Germinal center (tissue), 1 donor: Measurements from ENCODE around the gene CD38.
"Not testable (repeated sequence)": the region's sequence is repeated elsewhere in the genome, so short reads cannot be mapped to it uniquely, and the experiment has no call there.

Experiments used
- DNase-seq: peaks from one replicate; pipeline ENCODE4 v3.0.0; 2012; ENCODE audit warnings: mixed read lengths, low spot score

Gene CD38

DNA sequence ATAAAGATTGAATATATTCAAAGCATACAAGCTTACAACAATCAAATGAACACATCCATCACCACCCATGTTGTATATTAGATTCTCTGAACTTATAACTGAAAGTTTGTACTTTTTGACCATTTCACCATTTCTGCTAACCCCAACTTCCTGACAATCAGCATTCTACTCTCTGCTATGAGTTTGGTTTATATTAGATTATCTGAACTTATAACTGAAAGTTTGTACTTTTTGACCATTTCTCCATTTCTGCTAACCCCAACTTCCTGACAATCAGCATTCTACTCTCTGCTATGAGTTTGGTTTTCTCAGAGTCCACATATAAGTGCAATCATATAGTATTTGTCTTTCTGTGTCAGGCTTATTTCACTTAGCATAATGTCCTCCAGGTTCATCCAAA, 15.7 kb upstream of the CD38 start:
- not testable (repeated sequence) for DNase-seq

DNA sequence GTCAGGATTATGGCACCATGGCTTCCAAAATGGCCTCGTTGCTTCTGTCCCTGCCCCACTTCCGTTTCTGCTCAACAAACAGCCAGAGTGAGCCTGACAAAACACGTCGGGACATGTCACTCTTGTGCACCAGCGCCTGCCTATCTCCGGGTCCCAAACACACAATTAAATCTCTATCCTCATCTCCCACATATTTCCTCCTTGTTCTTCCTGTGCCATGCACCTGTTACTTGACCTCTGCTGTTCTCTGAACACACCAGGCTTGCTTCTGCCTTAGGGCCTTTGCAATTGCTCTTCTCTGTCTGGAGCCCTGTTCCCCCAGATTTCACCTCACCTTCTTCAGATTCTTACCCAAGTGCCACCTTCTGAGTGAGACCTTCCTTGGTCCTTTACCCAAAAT, 12.7 kb upstream of the CD38 start:
- DNase-seq: no peak

DNA sequence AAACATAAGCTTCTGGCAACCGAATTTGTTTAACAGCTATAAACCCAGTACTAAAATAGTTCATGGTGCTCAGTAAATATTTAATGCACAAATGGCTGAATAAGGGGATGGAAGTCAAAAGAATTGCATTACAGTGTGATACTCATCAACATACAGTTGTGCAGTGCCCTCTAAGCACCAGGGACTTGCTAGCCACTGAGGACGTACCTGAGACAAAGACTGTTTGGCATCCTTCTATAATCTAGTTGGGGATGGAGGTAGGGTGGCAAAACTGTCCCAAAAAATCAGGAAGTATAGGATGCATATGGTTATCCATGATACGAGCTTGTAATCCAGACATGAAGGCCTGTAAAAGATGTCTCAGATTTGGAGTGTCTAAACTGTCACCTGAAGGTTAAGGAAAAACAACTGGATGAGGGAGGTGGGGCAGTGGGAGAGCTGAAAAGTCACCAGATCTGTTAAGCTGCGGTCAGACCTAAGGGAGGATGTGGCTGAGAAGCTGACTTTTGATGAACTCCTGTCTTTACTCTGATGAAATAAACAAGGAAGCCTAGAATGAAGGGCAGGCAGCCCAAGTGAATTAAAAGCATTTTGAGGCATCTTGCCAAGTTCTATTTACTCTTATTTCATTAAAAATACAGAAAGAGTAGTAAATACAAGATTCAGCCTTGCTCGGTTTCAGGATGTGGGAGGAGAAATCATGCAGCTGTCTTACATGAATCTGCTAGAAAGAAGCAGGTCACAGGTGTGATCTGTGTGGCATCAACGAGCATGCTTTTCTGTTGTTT, 12.0 kb upstream of the CD38 start:
- DNase-seq: no peak

DNA sequence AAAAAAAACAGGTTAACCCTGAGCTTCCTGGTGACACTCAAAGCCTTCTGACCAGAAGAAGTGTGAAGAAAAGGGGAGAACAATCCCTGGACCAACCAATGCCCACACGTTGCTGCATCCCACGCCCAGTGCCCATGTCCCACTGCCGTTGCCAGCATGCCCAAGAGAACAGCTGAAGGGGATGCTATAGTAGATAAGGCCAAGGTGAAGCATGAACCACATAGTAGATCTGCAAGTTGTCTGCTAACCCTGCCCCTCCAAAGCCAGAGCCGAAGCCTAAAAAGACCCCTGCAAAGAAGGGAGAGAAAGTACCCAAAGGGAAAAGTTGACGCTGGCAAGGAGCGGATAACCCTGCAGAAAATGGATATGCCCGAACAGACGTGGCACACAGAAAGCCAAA, 11.3 kb upstream of the CD38 start:
- DNase-seq: no peak

DNA sequence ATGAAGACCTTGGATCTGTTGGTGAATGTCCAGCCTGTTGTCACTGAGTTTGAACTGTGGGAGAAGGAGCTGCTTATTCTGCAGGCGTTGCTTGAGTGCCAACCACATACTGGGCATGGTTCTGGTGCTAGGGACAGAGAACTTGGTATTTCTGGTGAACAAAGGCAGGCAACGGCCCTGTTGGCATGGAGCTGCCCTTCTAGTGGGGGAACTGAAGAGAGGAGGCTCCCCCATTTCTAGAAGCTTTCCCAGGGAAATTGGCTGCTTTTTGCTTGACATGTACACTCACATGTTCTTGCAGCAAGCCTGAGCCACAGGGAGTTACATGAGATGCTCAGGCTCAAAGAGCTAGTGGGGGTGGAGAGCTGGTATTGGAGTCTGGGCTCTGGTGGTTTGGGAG, 8.9 kb upstream of the CD38 start:
- DNase-seq: no peak

DNA sequence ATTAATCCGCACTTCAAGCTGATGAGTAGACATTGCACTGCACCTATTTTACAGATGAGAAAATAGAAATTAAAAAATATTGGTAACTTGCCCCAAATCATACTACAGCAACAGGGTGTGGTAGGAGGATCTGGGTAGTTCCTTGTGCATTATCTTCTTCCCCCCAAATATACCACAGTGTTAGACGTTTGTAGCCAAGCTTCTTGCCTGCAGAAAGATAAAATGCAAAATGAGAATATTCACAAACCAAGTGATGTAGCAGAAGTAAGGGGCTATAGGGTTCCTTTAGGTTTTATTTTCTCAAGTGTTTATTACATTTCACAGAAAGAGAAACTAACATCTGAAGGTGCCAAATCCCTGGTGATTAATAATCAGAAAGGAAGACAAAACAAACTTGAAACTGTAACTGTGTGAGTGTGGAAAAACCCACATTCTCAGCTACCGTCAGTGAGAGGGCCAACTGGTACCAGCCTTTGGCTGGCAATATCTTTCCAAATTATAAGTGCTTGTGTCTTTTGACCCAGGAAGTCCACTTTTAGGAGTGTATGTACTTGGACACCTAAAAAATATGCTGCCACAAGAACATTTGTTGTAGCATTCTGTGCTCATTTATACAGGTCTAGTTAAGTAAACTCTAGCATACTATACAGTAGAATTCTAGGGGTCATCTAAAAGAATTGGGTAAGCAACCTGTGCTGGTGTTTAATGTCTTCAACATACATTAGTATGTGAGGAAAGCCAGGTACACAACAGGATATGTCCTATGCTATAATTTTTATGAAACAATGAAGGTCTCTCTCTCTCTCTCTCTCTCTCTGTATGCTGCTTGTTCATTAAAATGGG, 6.7 kb upstream of the CD38 start:
- no peak for DNase-seq

DNA sequence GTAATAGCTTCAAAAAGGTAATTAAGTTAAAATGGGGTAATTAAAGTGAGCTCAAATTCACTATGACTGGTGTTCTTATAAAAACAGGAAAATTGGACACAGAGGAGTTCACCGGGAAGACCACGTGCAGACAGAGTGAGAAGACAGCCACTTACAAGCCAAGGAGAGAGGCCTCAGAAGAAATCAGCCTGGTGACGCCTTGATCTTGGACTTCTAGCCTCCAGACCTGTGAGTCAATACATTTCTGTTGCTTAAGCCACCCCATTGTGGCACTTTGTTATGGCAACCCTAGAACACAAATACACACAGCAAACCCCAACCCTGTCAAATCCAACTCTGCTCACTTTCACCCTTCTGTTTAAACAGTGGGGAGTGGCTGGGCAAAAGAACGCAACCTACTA, 4.1 kb upstream of the CD38 start:
- no peak for DNase-seq

DNA sequence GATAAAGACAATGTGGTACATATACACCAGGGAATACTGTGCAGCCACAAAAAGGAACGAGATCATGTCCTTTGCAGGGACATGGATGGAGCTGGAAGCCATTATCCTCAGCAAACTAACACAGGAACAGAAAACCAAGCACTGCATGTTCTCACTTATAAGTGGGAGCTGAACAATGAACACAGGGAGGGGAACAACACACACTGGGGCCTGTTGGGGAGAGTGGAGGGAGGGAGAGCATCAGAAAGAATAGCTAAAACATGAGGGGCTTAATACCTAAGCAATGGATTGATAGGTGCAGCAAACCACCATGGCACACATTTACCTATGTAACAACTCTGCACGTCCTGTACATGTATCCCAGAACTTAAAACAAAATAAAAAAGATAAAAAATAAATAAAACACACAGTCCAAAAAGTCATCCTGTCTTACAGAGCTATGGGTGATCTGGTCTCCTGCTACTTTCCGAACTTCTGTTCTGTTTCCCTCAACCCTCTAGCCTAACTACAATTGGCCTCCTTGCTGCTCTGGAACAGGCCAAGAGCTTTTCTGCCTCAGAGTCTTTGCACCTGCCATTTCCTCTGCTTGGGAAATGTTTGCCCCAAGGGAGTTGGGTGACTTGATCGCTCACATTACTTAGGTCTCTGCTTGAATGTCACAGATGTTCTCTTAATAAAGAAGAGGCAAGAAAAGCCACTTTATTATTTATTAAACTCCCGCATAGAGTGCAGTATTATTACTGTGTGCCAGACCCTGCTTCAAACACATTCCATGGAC, 1.1 kb upstream of the CD38 start:
- peak; percentile 35 for DNase-seq

DNA sequence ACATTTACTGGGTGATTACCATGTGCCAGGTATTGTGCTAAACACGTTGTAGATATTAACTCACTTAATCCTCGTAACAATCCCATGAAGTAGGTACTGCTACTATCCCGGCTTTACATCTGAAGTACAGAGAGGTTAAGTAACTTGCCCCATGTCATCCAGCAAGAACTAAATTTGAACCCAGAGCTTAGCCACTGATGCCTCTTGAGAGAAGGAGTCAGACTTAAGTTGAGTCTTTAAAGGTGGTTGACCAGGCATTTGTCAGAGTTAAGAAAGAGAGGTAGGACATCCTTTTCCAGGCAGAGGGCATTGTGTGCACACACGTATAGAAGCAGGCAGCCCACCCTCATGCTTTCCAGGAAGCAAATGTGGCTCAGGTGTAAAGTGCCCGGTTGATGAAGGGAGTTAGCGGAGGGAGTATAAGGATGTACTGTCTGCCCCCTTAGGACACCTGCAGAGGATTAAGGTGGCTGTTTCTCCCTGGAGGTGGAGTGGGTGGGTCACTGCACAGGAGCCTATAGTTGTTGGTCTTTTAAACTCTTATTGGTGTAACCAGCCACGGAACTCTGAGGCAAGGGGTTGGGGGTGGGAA, 335 bp upstream of the CD38 start:
- peak; percentile 72 for DNase-seq

DNA sequence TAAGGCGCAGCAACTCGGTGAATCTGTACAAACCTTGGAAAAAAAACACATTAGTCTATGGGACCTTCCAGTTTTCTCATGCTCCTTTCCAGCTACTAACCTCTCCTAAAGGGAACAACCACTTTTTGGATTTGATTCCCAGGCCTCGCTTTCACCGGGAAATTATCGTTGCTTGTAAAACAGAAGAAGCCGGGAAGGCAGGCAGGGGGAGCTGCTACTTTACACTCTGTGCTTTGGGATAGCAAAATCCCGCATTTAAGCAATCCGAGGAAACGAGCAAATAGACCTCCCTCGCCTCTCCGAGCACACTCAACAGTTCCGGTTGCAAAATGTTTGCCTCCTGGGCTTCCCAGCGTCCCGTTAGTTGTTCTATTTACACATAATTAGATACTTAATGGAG, 1.2 kb downstream of the CD38 start:
- no peak for DNase-seq

DNA sequence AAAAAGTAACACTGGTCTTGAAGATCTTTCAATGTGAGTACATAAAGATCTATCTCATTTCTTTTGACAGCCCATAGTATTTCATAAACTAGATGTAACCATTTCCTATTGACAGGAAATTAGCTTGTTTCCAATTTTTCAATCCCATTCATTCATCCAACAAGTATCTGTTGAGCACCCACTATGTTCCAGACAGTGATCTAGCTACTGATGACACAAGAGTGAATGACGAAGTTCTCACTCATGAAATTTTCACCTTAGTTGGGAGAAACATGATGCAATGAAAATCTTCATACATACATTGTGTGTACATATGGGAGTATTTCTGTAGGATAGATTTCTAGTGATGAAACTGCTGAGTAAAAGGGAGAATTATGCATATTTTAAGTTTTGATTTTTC, 1.7 kb downstream of the CD38 start:
- DNase-seq: no peak

DNA sequence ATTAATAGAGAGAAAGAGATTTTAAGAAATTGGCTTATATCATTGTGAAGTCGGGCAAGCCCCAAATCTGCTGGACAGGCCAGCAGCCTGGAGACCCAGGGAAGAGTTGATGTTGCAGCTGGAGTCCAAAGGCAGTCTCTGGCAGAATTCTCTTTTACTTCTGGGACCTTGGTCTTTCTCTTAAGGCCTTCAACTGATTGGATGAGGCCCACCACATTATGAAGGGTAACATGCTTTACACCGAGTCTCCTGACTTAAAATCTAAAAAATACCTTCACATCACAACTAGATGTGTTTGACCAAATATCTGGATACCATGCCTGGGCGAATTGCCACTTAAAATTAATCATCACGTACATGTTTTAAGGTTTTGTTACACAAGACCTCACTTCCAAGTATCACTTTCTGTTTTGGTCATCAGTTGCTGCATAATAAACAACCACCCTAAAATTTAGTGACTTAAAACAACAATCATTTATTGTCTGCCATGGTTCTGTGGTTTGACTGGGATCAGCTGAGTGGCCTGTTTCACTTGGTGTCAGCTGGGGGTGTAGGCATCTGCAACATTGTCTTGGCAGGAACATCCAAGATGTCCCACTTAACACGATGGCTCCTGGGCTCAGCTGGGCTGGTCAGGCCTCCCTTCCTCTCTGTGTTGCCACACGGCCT, 3.4 kb downstream of the CD38 start:
- DNase-seq: no peak

DNA sequence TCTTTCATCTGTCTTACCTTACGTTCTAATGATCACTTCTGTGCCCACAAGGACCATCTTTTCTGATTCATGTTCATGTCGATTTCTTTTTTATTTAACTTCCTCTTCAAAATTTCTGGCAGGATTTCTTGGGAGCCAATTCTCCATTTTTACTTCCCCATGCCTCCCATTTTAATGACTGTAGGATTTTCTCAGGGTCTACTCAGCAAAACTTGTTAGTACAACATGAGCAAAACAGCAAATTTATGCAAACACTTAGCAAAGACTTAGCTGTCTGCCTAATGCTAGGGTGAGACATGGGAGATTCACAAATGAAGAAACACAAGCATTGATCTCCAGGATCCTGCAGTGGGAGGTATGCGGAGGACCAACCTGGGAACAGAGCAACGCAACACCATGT, 5.5 kb downstream of the CD38 start:
- no peak for DNase-seq

DNA sequence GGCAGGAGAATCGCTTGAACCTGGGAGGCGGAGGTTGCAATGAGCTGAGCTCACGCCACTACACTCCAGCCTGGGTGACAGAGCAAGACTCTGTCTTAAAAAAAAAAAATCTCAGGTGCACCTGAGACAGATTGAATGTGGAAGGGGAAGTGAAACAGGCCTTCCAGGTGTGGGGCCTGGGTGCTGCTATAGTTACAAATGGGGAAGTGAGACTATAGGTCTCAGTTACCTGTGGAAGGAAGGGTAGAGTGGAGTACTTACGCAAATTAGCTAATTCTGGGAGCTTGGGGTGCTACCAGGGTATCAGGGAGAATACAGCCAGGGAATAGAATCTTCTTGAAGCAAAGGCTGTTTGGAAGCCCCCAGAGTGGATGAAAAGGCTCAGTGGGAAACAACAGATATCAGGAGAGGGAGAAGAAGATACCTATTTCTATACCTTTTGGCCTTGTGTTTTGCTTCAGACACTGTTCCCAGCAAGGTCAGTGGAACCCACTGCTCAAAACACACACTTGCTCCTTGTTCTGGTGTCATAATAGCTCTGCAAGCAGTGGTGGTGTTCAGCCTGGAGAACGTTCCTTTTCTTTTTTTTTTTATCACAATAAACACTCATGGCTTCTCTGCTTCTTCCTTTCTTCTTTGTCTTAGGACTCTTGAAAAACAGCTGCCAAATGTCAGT, 7.0 kb downstream of the CD38 start:
- DNase-seq: peak; percentile 76

DNA sequence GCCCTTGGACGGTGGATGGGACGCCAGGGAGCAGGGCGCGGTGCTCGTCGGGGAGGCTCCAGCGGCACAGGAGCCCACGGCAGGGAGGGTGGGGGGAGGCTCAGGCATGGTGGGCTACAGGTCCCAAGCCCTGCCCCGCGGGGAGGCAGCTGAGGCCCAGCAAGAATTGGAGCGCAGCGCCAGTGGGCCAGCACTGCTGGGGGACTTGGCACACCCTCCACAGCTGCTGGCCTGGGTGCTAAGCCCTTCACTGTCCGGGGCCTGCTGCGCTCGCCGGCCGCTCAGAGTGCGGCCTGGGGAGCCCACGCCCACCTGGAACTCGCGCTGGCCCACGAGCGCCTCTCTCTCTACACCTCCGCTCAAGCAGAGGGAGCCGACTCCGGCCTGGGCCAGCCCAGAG, 8.6 kb downstream of the CD38 start:
- no peak for DNase-seq

DNA sequence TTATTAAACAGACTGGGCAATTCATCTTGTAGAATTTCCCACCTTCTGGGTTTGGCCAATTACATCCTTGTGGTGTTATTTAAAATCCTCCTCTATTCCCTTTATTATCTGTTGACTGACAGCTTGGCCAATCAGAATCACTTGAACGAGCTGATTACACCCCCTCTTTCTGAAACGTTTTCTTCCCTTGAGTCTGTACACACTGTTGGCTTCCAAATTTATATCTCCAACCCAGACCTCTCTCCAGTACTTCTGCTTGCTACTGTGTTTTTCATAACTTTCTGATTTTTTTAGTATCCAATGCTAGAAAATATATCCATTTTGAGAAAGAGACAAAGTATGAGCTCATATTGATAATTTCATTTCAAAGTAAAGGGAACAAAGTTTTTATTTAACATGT, 14.8 kb downstream of the CD38 start:
- DNase-seq: no peak

DNA sequence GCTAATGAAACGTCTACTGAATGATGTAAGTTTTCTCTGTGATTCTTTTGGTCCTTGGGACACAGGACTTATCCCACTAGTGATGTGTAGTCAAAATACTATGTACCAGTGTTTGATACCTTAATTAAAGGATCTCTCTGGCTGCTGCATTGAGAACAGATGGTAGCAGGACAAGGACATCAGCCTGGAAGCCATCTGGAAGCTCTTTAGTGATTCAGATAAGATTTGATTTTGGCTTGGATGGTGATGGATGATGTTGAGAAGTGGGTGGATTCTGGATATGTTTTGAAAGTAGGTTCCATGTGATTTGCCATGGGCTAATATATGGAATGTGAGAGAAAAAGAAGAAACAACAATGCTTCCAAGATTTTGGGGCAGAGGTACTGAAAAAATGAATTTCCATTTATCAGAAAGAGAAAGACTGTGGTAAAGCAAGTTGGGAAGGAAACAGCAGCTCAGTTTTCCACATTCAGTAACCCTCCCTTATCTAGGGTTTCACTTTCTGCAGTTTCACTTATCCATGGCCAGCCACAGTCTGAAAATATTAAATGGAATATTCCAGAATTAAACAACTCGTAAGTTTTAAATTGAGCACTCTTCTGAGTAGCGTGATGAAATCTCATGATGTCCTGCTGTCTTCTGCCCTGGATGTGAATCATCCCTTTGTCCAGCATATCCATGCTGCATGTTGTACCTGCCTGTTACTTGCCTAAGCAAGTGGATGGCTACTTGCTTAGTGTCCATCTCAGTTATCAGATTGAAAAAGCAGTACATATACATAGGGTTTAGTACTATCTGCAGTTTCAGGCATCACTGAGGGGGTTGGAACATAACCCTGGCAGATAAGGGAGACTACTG, 15.6 kb downstream of the CD38 start:
- DNase-seq: no peak

DNA sequence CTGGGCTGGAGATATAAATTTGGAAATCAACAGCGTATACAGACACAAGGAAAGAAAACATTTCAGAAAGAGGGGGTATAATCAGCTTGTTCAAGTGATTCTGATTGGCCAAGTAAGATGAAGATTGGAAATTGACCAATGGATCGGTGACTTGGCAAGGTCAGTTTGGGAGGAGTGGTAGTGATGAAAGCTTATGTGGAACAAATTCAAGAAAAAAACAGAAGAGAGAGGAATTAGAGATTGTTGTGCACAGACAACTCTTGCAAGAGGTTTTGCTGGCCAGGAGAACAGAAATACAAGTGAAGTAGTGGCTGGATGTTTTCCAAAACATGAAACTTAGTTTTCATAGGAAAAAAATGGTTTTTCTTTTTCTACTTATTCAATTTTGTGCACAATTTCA, 16.3 kb downstream of the CD38 start:
- DNase-seq: no peak

DNA sequence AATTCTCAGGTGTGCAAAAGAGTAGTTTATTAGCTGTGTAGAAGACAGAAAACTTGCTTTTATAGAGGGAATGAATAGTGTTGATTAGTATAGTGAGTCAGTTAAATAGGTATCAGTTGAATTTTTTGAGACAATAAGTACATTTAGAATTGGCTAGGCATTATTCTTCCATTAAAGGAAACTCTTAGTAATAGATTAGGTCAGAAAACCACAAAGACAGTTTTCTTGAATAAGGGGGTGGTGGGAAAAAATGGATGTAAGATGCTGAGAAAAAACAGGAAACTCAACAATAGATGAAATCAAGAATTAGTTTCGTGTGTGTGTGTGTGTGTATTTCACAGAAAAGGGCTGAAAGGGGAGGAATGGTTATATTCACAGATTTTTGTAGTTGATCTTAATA, 16.8 kb downstream of the CD38 start:
- DNase-seq: no peak

DNA sequence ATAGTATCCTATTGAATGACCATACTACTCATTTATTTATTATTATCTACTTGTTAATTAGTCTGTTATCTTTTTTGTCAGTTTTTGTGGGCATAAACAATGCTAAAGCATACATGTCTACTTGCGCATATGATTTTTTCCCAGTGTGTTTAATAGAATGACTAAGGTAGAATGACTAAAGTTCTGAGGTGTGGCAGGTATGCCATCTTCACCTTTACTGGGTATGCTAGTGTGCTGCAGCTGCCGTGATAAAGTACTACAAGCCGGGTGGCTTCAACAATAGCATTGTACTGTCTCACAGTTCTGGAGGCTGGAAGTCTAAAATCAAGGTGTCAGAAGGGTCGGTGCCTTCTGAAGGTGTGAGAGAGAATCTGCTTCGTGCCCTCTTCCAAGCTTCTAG, 19.2 kb downstream of the CD38 start:
- DNase-seq: no peak
